Effector memory CD8-positive, alpha-beta T cell (primary cell): ENCODE measurements around the gene BCOR.
A peak's percentile ranks its signal among the peaks of the same experiment; 100 is the strongest.

Experiments
- ATAC-seq: fragments of 150-1000 bp; cut with Tn5 transposase; replicated peaks from 2 replicates; pipeline ENCODE4 v1.10.0; 2021; ENCODE audit warnings: mild to moderate bottlenecking, moderate library complexity
- DNase-seq, 3 experiments: peaks; one replicate each; pipeline ENCODE4 v3.0.0; 2021
- H3K27ac Mint-ChIP-seq, 2 donors: one replicate each; pipeline ENCODE4 v1.8.0; 2022; ENCODE audit warnings: mild to moderate bottlenecking in 2 of 2, mixed read lengths in 2 of 2, moderate library complexity in 2 of 2
- H3K27me3 Mint-ChIP-seq, 2 donors: one replicate each; pipeline ENCODE4 v1.8.0; 2022; ENCODE audit warnings: mixed read lengths in 2 of 2
- H3K36me3 Mint-ChIP-seq: one replicate; pipeline ENCODE4 v1.8.0; 2022; ENCODE audit warnings: mild to moderate bottlenecking, moderate library complexity, mixed read lengths; ENCODE audit not compliant: insufficient read depth
- H3K4me1 Mint-ChIP-seq, 2 donors: one replicate each; pipeline ENCODE4 v1.8.0; 2022; ENCODE audit warnings: low read depth in 2 of 2, mixed read lengths in 2 of 2
- H3K4me3 Mint-ChIP-seq, 2 donors: one replicate each; pipeline ENCODE4 v1.8.0; 2022; ENCODE audit warnings: mild to moderate bottlenecking in 2 of 2, mixed read lengths in 2 of 2, moderate library complexity in 2 of 2
- H3K9me3 Mint-ChIP-seq, 2 donors: one replicate each; pipeline ENCODE4 v1.8.0; 2022; ENCODE audit warnings: mixed read lengths in 2 of 2

The BCOR gene

DNA sequence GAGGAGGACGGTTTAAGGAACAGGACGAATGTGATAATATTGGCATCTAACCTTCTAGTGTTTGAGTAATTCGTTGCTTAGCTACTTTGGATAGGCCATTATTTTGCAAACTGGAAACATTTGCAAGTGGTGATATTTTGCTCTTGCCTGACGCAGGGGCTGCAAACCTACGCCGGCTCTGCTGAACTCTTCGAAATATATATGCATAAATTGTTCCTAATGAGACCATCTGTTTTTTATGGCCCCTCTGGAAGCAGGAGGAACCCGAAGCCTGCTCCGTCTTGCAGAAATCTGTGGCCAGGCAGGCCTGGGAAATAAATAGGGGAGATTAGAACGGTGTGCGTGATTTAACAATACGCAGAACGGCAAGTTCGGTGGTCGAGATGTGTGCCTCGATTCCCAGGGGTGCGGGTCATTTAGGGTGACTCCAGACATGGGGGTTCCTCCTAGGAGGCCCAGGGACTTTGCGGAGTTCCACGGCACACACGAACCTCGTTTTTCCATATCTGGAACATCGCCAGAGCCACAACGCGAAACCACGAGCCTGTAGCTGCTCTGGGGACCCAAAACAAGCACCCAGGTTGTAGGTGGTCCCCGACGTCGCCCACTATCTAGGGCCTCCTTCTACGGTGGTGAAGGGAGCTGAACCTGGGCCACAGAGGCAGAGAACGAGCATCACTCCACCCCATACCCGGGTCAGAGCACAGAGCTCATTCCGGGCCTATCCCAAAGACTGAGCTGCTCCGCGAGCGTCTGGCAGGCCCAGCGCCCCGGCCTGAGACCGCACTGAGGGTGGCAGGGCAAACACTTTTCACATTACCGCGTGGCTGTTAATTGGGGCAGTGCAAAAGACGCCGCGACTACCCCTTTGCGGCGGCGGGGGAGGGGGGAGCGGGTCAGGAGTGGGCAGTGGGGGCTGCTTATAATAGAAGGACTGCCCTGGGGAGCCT, 89.7 kb downstream of the BCOR start:
- Mint-ChIP-seq H3K4me1 (peaks cover 22 to 24% of the 10 kb centered on the region in 2 donors), H3K9me3 (no peaks in the 10 kb centered on the region), H3K27ac (no peak overlapping the region), H3K36me3 (peaks cover 17% of the 10 kb centered on the region), H3K27me3 (peaks cover 22 to 40% of the 10 kb centered on the region in 2 donors), H3K4me3 (peak overlapping the region; percentile 68 to 69)
- no peak for ATAC-seq
- DNase-seq: no peak

DNA sequence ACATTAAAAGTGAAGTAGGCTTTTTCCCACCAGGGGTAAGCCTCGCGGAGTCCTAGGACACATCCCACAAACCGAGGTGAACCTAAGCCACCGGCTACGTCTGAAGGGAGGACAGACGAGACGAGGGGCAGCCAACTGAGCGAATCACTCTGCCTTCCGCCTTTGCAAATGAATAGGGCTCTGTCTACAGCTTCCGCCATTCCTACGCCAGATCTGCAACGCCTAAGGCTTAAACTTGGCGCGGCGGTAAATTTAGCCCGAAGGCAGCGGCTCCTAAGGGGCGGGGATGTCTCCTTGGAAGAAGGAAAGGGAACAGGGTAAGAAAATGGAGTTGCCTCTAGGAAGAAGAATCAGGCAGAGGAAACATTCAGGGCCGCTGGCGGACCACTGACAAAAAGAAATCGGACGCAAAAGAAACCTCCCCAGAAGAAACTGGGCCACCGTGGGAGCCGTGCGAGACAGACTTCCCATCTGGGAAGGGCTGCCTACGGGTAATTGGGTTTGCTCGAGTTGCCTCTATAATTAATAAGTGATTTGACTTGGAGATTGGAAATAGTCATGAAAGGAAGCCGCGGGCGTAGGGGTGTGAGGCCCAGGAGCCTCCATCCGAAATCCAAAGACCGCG, 90.5 kb downstream of the BCOR start:
- no peak overlapping the region for H3K4me3 Mint-ChIP-seq
- no peak for DNase-seq
- peaks cover 21 to 22% of the 10 kb centered on the region in 2 donors for H3K4me1 Mint-ChIP-seq
- H3K36me3 Mint-ChIP-seq: peaks cover 12% of the 10 kb centered on the region
- peaks cover 22 to 40% of the 10 kb centered on the region in 2 donors for H3K27me3 Mint-ChIP-seq
- no peak overlapping the region for H3K27ac Mint-ChIP-seq
- no peaks in the 10 kb centered on the region for H3K9me3 Mint-ChIP-seq
- ATAC-seq: no peak

DNA sequence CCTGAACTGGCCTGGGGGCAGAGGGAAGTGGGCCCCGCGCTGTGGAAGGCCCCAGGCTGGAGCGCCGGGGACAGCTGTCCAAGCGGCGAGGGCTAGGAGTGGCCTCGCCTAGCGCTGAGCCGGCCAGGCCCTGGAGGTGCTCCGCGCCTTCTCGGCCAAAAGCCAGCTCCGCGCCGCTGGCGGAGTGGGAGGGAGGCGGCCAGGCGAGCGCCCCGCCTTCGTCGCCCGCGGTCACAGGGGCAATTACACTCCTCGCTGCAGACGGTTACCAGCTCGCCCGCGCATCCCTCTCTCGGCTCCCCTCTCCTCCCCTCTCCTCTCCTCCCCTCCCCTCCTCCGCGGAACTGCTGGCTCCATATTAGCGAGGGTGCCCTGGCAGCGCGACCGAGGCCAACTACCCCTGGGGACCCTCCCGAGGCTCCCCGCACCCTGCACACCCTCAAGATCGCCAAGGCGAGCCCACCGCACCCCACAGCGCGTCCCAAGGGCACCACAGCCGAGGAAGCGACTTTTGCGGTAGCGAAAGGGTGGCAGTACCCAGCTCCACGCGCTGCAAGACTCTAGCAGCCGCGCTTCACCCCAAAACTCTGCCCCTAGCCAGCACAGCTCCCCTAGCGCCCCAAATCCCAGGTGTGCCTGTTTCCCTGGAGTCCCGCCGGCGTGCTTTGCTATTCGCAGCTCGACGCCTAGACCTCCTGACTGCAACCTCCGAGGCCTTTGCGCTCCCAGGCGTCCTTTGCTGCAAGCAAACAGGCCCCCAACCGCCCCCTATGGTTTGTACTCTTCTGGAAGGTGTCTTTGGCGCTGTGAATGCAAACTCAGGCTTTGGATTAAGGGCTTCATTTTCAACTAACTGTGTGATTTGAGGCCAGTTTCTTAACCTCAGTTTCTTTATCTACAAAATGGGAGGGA, 91.4 kb downstream of the BCOR start:
- Mint-ChIP-seq H3K27me3 (peaks cover 22 to 40% of the 10 kb centered on the region in 2 donors), H3K4me1 (peaks cover 21 to 22% of the 10 kb centered on the region in 2 donors), H3K27ac (no peak overlapping the region), H3K4me3 (peak overlapping the region; percentile 59 to 62), H3K36me3 (peaks cover 12% of the 10 kb centered on the region), H3K9me3 (no peaks in the 10 kb centered on the region)
- peak; percentile 60 for ATAC-seq
- DNase-seq: no peak

DNA sequence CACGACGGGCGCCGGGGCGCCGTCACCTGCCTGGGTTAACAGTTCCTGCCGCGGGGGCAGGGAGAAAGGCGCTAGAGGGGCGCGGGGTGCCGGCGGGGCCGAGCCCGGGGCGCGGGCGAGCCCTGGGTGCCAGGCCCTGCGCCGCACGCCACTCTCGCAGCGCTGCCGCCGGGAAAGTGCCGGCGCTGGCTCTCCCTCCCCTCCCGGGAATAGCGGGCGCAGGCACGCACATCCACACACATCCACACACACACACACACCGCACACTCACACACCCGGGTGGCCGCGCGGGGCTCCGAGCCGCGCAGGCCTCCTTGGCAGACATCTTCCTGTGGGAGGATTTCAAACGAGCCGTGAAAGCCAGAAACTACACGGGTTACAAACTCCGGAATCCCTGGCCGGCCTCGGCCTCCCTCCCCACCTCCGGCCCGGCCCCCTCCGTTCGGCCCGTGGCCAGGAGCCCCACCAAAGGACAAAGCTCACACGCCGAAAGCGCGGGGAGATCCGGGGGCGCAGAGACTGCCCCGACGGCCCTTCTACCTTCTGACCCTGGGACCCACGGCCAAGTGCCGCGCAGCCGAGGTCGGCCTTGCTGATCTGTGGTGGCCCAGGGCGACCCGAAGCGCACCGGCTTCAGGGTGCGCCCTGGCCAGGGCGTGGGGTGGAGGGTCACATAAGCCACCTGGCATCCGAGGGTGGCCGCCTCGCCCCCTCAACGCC, 92.3 kb downstream of the BCOR start:
- no peak overlapping the region for H3K27ac Mint-ChIP-seq
- DNase-seq: no peak

DNA sequence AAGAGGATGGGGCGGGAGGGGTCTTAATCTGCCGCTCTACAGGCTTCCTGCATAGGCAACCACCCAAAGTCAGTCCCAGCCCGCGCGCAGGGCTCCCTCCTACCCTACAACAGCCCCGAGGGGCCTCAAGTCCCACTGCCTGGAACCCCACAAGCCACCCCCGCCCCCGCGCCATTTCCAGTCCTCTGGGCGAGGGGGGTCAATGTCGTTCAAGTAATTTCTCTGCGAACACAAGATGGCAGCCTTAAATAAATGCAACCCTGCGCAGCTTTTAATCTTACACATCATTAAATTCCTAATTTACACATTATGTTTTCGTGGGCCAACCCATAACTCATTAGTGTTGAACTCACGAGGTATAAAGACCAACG, 92.9 kb downstream of the BCOR start:
- H3K9me3 Mint-ChIP-seq: no peaks in the 10 kb centered on the region
- DNase-seq: no peak
- ATAC-seq: no peak
- peaks cover 12% of the 10 kb centered on the region for H3K36me3 Mint-ChIP-seq
- peaks cover 22 to 29% of the 10 kb centered on the region in 2 donors for H3K27me3 Mint-ChIP-seq
- H3K4me1 Mint-ChIP-seq: peaks cover 12 to 13% of the 10 kb centered on the region in 2 donors
- peak overlapping the region; percentile 68 to 79 for H3K4me3 Mint-ChIP-seq
- no peak overlapping the region for H3K27ac Mint-ChIP-seq

More for the DNA sequence above, 92.3 kb downstream of the BCOR start:
- H3K27me3 Mint-ChIP-seq: peaks cover 22 to 34% of the 10 kb centered on the region in 2 donors
- ATAC-seq: no peak
- peaks cover 12% of the 10 kb centered on the region for H3K36me3 Mint-ChIP-seq
- peaks cover 17 to 18% of the 10 kb centered on the region in 2 donors for H3K4me1 Mint-ChIP-seq
- H3K9me3 Mint-ChIP-seq: no peaks in the 10 kb centered on the region
- peak overlapping the region; percentile 68 to 79 for H3K4me3 Mint-ChIP-seq

DNA sequence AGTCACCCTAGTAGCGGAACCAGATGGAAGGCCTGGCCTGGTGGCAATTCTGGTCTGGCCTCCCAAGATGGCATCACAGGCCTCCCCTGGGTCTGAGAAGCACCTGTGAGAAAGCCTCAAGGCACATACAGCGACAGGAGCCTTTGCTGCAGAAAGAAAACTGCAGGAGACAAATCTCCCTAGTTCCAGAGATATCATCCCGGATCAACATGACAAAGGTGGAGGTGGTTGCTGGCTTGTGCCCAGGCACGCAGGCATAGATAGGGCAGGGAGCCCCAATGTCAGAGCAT, 93.6 kb downstream of the BCOR start:
- H3K4me3 Mint-ChIP-seq: peak overlapping the region; percentile 34 to 79
- H3K36me3 Mint-ChIP-seq: peaks cover 9% of the 10 kb centered on the region
- H3K9me3 Mint-ChIP-seq: no peaks in the 10 kb centered on the region
- no peak for ATAC-seq
- peaks cover 10 to 12% of the 10 kb centered on the region in 2 donors for H3K4me1 Mint-ChIP-seq
- DNase-seq: no peak
- no peak overlapping the region for H3K27ac Mint-ChIP-seq
- peaks cover 22 to 29% of the 10 kb centered on the region in 2 donors for H3K27me3 Mint-ChIP-seq

DNA sequence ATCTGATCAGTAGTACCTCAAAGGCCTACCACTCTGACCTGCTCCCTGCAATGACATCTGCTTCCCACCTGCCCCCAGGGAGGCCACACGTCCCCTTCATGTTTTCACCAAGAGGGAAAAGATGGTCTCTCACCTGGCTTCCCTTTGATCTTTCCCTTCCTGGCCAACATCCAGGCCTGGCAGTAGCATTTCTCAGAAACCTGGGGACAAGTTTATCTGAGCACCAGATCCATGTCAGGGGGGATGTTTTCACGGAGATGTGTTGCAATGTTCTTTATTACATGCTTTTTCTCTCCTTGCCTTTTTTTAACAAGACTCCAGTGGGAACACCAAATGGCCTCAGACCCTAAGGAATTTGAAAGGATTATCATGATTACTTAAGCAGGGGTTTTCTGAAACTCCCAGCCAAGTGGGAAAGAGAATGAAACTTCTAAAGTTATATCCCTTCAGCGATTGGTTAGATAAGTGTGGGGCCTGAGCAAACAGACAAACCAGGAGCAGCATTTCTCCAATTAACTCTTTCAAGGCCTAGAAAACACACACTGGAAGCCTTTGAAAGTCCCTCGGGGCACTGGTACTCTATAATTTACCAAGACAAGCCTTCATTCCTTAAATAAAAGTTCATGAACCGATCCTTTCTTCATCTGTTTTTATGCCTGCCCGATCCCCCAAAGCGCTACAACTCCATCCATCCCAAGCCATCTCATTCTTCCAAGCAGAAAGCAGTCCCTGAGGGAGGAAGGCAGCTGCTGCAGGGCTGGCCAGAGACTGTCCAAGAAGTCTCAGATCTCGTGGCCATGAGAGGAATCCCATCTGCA, 94.1 kb downstream of the BCOR start:
- peaks cover 5% of the 10 kb centered on the region for H3K36me3 Mint-ChIP-seq
- DNase-seq: no peak
- H3K27ac Mint-ChIP-seq: no peak overlapping the region
- no peak overlapping the region for H3K4me3 Mint-ChIP-seq
- H3K27me3 Mint-ChIP-seq: peaks cover 22 to 29% of the 10 kb centered on the region in 2 donors
- H3K4me1 Mint-ChIP-seq: peaks cover 8 to 10% of the 10 kb centered on the region in 2 donors
- no peak for ATAC-seq
- no peaks in the 10 kb centered on the region for H3K9me3 Mint-ChIP-seq

DNA sequence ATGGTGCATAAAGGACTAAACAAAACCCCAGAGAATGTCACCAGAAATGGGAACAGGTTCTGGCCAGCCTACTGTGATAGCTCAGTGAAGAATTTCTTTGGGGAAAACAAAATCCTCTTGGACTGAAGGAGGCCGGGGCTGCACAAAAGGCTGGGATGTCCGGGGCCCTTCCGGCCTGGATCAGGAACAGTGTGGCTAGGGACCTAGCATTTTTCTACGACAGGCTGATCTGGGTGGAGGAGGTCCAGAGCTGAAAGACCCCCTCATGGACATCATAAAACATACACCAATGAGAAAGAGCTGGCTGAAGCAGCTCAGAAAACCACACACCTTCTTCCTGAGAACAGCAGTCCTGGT, 94.7 kb downstream of the BCOR start:
- Mint-ChIP-seq H3K27ac (no peak overlapping the region), H3K36me3 (peaks cover 4% of the 10 kb centered on the region), H3K4me1 (peaks cover 8 to 10% of the 10 kb centered on the region in 2 donors), H3K27me3 (peaks cover 22 to 27% of the 10 kb centered on the region in 2 donors), H3K4me3 (no peak overlapping the region), H3K9me3 (no peaks in the 10 kb centered on the region)
- ATAC-seq (no peak), DNase-seq (no peak)
